Peyer's patch (tissue), 4 donors: ENCODE measurements around the gene HIGD1C.

Experiments used
- CTCF ChIP-seq, 6 experiments: fragments of 450-650 bp in 4 of 6; fragments of 200-600 bp in 2 of 6; sonication (generic) in 1 of 6; IDR thresholded peaks; one replicate each; pipeline ENCODE4 v1.5.1; 2017 to 2019; ENCODE audit warnings: antibody characterized with exemption in 6 of 6, mild to moderate bottlenecking in 3 of 6, moderate library complexity in 1 of 6
- POLR2A ChIP-seq, 2 donors: fragments of 450-650 bp; IDR thresholded peaks; one replicate each; pipeline ENCODE4 v1.5.1; 2017; ENCODE audit warnings: antibody characterized with exemption in 2 of 2, mild to moderate bottlenecking in 2 of 2, moderate library complexity in 2 of 2

- no peak for TF ChIP-seq CTCF (IDR thresholded peaks at IDR 0.05)
- no peak for TF ChIP-seq POLR2A (IDR thresholded peaks at IDR 0.05)
These were observed 9.4 kb downstream of the HIGD1C start for GRCh38 chr12:50961708-50962107.
